HepG2 (cell line): Measurements from ENCODE around the gene RUNX3. TPM values are rescaled to one million over a fixed set of nuclear protein-coding genes. Genes with fewer than 3 reads are reported as not detected.

Experiments
- AHR ChIP-seq: IDR thresholded peaks from 2 replicates; pipeline ENCODE4 v1.6.1; 2018; ENCODE audit warnings: missing genetic modification reagents, missing compliant biosample characterization
- ELF1 ChIP-seq: sonication (generic); formaldehyde crosslinking; IDR thresholded peaks from 2 replicates; pipeline ENCODE4 v1.4.0; 2020; ENCODE audit warnings: missing genetic modification reagents
- KLF13 ChIP-seq: sonication (generic); formaldehyde crosslinking; IDR thresholded peaks from 2 replicates; pipeline ENCODE4 v1.4.0; 2020; ENCODE audit warnings: mild to moderate bottlenecking, missing genetic modification reagents
- MBNL3 ChIP-seq: fragments of 250-450 bp; sonication (Bioruptor Pico); conservative IDR thresholded peaks from 2 replicates; pipeline ENCODE4 v1.8.0; 2022; ENCODE audit warnings: mild to moderate bottlenecking, inconsistent platforms
- MED13 ChIP-seq: sonication (generic); formaldehyde crosslinking; IDR thresholded peaks from 2 replicates; pipeline ENCODE4 v1.5.0; 2020; ENCODE audit warnings: missing genetic modification reagents
- NR2F6 ChIP-seq, 2 experiments: IDR thresholded peaks; 2 replicates each; pipeline ENCODE4 v1.6.1; 2016; ENCODE audit warnings: antibody characterized with exemption in 1 of 2, mild to moderate bottlenecking in 1 of 2
- RFX1 ChIP-seq: fragments of 450-650 bp; IDR thresholded peaks from 2 replicates; pipeline ENCODE4 v1.6.1; 2017
- SAFB2 ChIP-seq: sonication (generic); formaldehyde crosslinking; IDR thresholded peaks from 2 replicates; pipeline ENCODE4 v1.5.1; 2020; ENCODE audit warnings: missing genetic modification reagents, low read depth, mild to moderate bottlenecking, borderline replicate concordance
- STAT5B ChIP-seq: sonication (generic); formaldehyde crosslinking; IDR thresholded peaks from 2 replicates; pipeline ENCODE4 v1.4.0; 2020; ENCODE audit warnings: missing genetic modification reagents
- TBL1XR1 ChIP-seq: fragments of 150-350 bp; IDR thresholded peaks from 2 replicates; pipeline ENCODE4 v1.6.1; 2014; ENCODE audit warnings: borderline replicate concordance, low read length; ENCODE audit not compliant: partially characterized antibody
- WIZ ChIP-seq: sonication (generic); formaldehyde crosslinking; IDR thresholded peaks from 2 replicates; pipeline ENCODE4 v1.5.1; 2020; ENCODE audit warnings: mild to moderate bottlenecking, missing genetic modification reagents
- YEATS2 ChIP-seq: sonication (generic); formaldehyde crosslinking; IDR thresholded peaks from 2 replicates; pipeline ENCODE4 v1.4.0; 2020; ENCODE audit warnings: missing genetic modification reagents, borderline replicate concordance
- ZFY ChIP-seq: sonication (generic); formaldehyde crosslinking; IDR thresholded peaks from 2 replicates; pipeline ENCODE4 v1.4.0; 2020; ENCODE audit warnings: missing genetic modification reagents
- ZMYM3 ChIP-seq: sonication (generic); formaldehyde crosslinking; IDR thresholded peaks from 2 replicates; pipeline ENCODE4 v1.5.1; 2020; ENCODE audit warnings: mild to moderate bottlenecking, missing genetic modification reagents
- ZNF430 ChIP-seq: sonication (generic); formaldehyde crosslinking; IDR thresholded peaks from 2 replicates; pipeline ENCODE4 v1.9.0; 2021; ENCODE audit warnings: mild to moderate bottlenecking, missing genetic modification reagents
- ZNF720 ChIP-seq: sonication (generic); formaldehyde crosslinking; IDR thresholded peaks from 2 replicates; pipeline ENCODE4 v1.4.0; 2020; ENCODE audit warnings: missing genetic modification reagents
- polyA plus RNA-seq, 8 experiments: library from polyadenylated mRNA; depleted of rRNA in 3 of 8; stranded (reverse) in 7 of 8; unstranded in 1 of 8; fragments of >200 nt; fragmentation: Illumina TruSeq in 4 of 8; extraction: Trizol in 4 of 8; gene quantifications; 2 replicates each; pipeline versions ENCODE4 v1.2.1 to v1.2.3, GENCODE V29; 2011 to 2016; ENCODE audit warnings: low read depth in 4 of 8, missing spikeins in 1 of 8, mixed read lengths in 1 of 8; ENCODE audit not compliant: insufficient read depth in 1 of 8
- total RNA-seq, 5 experiments: library from RNA; depleted of rRNA; stranded (reverse); fragments of >200 nt; fragmentation: Illumina TruSeq; extraction: Trizol; gene quantifications; 2 replicates each; pipeline ENCODE4 v1.2.3, GENCODE V29; 2016; ENCODE audit warnings: low read depth in 1 of 5
- TF ChIP-seq, protein P1 (sequence below): sonication (generic); formaldehyde crosslinking; IDR thresholded peaks from 2 replicates; pipeline ENCODE4 v1.9.0; 2022; ENCODE audit warnings: missing genetic modification reagents, mild to moderate bottlenecking, borderline replicate concordance
- TF ChIP-seq, protein P2 (sequence below): sonication (generic); formaldehyde crosslinking; IDR thresholded peaks from 2 replicates; pipeline ENCODE4 v1.8.0; 2022; ENCODE audit warnings: mild to moderate bottlenecking, missing genetic modification reagents, moderate library complexity
- TF ChIP-seq, protein P3 (sequence below): sonication (generic); formaldehyde crosslinking; IDR thresholded peaks from 2 replicates; pipeline ENCODE4 v1.5.0; 2020; ENCODE audit warnings: mild to moderate bottlenecking, missing genetic modification reagents, borderline replicate concordance
- TF ChIP-seq, protein P4 (sequence below): sonication (generic); formaldehyde crosslinking; IDR thresholded peaks from 2 replicates; pipeline ENCODE4 v1.4.0; 2020; ENCODE audit warnings: mild to moderate bottlenecking, missing genetic modification reagents

The RUNX3 gene
- total and polyA plus RNA-seq, 2 of the 13 experiments (the other 11 are each of a cell fraction or from before 2014, with no cell fraction given) = 0.04 to 0.22 TPM

DNA sequence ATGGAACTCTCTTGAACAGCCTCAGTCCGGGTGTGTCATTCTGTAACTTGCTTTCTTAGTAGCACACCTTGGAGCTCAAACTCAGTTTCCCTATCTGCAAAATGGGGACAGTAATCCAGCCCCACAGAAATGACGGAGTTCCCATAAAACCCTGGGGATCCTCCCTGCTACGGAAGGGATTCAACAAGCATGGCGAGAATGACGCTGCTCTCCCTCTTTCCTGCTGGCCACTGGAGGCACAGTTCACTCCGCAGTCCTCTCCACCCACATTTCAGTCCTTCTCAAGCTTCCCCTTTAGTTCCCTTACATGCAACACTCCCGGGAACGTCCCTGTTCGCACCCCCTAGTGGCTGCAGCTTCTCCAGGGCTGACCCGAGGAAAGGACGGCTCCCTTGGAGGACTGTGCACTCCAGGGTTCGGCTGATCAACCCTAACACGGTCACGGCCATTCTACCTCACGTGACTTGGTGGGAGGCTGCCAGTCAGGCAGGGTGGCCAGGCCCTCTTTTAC lies 20.6 kb downstream of the RUNX3 start (continued):
- TF ChIP-seq, protein P1, sequence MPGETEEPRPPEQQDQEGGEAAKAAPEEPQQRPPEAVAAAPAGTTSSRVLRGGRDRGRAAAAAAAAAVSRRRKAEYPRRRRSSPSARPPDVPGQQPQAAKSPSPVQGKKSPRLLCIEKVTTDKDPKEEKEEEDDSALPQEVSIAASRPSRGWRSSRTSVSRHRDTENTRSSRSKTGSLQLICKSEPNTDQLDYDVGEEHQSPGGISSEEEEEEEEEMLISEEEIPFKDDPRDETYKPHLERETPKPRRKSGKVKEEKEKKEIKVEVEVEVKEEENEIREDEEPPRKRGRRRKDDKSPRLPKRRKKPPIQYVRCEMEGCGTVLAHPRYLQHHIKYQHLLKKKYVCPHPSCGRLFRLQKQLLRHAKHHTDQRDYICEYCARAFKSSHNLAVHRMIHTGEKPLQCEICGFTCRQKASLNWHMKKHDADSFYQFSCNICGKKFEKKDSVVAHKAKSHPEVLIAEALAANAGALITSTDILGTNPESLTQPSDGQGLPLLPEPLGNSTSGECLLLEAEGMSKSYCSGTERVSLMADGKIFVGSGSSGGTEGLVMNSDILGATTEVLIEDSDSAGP (CRISPR knock-in tag) = peak; percentile 52; the same call in 1 of the 2 replicates
- TF ChIP-seq ZMYM3 (CRISPR knock-in tag) = peak; percentile 92
- TF ChIP-seq, protein P2, sequence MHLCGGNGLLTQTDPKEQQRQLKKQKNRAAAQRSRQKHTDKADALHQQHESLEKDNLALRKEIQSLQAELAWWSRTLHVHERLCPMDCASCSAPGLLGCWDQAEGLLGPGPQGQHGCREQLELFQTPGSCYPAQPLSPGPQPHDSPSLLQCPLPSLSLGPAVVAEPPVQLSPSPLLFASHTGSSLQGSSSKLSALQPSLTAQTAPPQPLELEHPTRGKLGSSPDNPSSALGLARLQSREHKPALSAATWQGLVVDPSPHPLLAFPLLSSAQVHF (CRISPR knock-in tag) = no peak
- no peak for TF ChIP-seq AHR
- TF ChIP-seq RFX1 = no peak
- TF ChIP-seq ELF1 = no peak
- TF ChIP-seq ZFY (CRISPR knock-in tag) = peak; percentile 36
- TF ChIP-seq ZNF720 = no peak
- TF ChIP-seq, protein P3, sequence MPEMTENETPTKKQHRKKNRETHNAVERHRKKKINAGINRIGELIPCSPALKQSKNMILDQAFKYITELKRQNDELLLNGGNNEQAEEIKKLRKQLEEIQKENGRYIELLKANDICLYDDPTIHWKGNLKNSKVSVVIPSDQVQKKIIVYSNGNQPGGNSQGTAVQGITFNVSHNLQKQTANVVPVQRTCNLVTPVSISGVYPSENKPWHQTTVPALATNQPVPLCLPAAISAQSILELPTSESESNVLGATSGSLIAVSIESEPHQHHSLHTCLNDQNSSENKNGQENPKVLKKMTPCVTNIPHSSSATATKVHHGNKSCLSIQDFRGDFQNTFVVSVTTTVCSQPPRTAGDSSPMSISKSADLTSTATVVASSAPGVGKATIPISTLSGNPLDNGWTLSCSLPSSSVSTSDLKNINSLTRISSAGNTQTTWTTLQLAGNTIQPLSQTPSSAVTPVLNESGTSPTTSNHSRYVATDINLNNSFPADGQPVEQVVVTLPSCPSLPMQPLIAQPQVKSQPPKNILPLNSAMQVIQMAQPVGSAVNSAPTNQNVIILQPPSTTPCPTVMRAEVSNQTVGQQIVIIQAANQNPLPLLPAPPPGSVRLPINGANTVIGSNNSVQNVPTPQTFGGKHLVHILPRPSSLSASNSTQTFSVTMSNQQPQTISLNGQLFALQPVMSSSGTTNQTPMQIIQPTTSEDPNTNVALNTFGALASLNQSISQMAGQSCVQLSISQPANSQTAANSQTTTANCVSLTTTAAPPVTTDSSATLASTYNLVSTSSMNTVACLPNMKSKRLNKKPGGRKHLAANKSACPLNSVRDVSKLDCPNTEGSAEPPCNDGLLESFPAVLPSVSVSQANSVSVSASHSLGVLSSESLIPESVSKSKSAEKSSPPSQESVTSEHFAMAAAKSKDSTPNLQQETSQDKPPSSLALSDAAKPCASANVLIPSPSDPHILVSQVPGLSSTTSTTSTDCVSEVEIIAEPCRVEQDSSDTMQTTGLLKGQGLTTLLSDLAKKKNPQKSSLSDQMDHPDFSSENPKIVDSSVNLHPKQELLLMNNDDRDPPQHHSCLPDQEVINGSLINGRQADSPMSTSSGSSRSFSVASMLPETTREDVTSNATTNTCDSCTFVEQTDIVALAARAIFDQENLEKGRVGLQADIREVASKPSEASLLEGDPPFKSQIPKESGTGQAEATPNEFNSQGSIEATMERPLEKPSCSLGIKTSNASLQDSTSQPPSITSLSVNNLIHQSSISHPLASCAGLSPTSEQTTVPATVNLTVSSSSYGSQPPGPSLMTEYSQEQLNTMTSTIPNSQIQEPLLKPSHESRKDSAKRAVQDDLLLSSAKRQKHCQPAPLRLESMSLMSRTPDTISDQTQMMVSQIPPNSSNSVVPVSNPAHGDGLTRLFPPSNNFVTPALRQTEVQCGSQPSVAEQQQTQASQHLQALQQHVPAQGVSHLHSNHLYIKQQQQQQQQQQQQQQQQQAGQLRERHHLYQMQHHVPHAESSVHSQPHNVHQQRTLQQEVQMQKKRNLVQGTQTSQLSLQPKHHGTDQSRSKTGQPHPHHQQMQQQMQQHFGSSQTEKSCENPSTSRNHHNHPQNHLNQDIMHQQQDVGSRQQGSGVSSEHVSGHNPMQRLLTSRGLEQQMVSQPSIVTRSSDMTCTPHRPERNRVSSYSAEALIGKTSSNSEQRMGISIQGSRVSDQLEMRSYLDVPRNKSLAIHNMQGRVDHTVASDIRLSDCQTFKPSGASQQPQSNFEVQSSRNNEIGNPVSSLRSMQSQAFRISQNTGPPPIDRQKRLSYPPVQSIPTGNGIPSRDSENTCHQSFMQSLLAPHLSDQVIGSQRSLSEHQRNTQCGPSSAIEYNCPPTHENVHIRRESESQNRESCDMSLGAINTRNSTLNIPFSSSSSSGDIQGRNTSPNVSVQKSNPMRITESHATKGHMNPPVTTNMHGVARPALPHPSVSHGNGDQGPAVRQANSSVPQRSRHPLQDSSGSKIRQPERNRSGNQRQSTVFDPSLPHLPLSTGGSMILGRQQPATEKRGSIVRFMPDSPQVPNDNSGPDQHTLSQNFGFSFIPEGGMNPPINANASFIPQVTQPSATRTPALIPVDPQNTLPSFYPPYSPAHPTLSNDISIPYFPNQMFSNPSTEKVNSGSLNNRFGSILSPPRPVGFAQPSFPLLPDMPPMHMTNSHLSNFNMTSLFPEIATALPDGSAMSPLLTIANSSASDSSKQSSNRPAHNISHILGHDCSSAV = no peak
- TF ChIP-seq KLF13 (CRISPR knock-in tag) = no peak
- no peak for TF ChIP-seq MBNL3
- no peak for TF ChIP-seq SAFB2 (CRISPR knock-in tag)
- TF ChIP-seq NR2F6 (IDR thresholded peaks at IDR 0.05) = no peak
- peak; percentile 16; the same call in 1 of the 2 replicates for TF ChIP-seq NR2F6 (CRISPR knock-in tag; IDR thresholded peaks at IDR 0.05)
- TF ChIP-seq MED13 (CRISPR knock-in tag) = no peak
- TF ChIP-seq WIZ (CRISPR knock-in tag) = no peak
- no peak for TF ChIP-seq YEATS2 (CRISPR knock-in tag)
- TF ChIP-seq ZNF430 (CRISPR knock-in tag) = no peak
- no peak for TF ChIP-seq TBL1XR1
- TF ChIP-seq, protein P4, sequence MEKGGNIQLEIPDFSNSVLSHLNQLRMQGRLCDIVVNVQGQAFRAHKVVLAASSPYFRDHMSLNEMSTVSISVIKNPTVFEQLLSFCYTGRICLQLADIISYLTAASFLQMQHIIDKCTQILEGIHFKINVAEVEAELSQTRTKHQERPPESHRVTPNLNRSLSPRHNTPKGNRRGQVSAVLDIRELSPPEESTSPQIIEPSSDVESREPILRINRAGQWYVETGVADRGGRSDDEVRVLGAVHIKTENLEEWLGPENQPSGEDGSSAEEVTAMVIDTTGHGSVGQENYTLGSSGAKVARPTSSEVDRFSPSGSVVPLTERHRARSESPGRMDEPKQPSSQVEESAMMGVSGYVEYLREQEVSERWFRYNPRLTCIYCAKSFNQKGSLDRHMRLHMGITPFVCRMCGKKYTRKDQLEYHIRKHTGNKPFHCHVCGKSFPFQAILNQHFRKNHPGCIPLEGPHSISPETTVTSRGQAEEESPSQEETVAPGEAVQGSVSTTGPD (CRISPR knock-in tag) = no peak
- no peak for TF ChIP-seq STAT5B (CRISPR knock-in tag)
